Astrocyte of the cerebellum (primary cell): Measurements from ENCODE around the gene CLCN7.

ENCODE experiments used
- DNase-seq: peaks from one replicate; pipeline ENCODE4 v3.0.0-alpha.2; 2011; ENCODE audit warnings: low read depth
- H3K4me3 ChIP-seq: 2 replicates; pipeline ENCODE4 v1.5.1; 2011; ENCODE audit warnings: mild to moderate bottlenecking, low read depth, low read length, moderate library complexity
- in situ Hi-C: cut with HindIII; loops from 2 replicates; pipeline ENCODE4 v1.10.0; 2017; ENCODE audit warnings: low sequenced_read_pairs
- TF ChIP-seq, protein P1 (sequence below): IDR thresholded peaks from 2 replicates; pipeline ENCODE4 v1.5.1; 2012; ENCODE audit warnings: low read length, low read depth, moderate library complexity, mild to moderate bottlenecking; ENCODE audit errors: missing control alignments

CLCN7 gene

DNA sequence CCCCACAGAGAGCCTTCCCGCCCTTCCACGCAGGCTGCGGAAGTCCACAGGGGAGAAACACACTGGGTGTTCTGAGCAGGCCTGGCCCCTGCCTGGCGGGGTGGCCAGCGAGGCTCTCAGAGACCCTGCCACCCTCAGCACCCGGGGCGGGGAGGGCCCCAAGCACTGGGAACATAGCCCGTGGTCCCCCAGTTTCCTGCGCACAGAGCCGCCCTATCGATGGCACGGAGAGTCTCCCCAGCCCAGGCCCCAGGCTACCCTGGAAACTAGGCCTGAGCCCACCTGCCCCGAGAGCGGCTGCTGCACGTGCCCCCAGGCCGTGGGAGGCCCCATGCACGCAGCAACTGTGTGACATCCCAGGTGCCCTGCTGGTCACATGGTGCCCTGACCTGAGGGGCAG lies 20.3 kb downstream of the CLCN7 start:
- TF ChIP-seq, protein P1, sequence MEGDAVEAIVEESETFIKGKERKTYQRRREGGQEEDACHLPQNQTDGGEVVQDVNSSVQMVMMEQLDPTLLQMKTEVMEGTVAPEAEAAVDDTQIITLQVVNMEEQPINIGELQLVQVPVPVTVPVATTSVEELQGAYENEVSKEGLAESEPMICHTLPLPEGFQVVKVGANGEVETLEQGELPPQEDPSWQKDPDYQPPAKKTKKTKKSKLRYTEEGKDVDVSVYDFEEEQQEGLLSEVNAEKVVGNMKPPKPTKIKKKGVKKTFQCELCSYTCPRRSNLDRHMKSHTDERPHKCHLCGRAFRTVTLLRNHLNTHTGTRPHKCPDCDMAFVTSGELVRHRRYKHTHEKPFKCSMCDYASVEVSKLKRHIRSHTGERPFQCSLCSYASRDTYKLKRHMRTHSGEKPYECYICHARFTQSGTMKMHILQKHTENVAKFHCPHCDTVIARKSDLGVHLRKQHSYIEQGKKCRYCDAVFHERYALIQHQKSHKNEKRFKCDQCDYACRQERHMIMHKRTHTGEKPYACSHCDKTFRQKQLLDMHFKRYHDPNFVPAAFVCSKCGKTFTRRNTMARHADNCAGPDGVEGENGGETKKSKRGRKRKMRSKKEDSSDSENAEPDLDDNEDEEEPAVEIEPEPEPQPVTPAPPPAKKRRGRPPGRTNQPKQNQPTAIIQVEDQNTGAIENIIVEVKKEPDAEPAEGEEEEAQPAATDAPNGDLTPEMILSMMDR: no peak
- in situ Hi-C loops: no loop called here
- H3K4me3 ChIP-seq: no peak overlapping the region
- DNase-seq: no peak

DNA sequence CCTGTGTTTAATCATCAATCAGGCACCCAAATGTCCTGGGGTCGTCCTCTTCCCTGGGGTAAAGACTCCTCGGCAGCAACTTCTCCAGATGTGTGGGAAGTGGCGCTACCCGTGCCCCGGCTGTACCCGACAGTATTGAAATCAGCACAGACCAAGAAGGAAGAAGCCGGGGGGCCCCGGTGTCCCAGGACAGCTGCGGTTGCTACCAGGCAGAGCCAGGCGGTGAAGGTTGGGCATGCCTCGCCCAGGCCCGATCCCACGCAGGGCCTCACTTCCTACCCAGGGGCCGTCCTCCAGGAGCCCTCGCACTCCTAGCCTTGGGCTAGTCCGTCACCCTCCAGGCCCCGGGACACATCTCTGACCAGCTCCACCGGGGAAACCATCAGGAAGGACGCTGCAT lies 21.5 kb downstream of the CLCN7 start:
- DNase-seq: no peak
- in situ Hi-C loops: no loop called here
- TF ChIP-seq, protein P1: no peak

DNA sequence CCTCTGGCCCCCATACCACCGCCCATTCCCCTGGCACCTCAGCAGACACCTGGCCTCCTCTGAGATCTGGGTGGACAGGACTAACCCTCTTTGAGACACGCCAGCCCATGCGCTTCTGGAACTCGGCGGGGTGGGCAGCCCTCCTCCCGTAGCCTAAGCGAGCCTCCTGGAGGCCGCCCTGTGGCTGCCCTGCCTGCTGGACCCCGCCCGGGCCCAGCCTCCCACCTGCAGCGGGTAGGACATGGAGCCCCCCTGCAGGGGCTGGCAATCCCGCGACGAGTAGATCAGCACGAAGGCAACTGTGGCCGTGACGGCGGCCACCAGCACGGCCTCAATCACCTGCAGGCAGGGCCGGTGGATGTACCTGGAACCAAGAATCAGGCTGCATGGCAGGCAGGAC lies 22.3 kb downstream of the CLCN7 start:
- TF ChIP-seq, protein P1: no peak
- in situ Hi-C loops: no loop called here
- no peak overlapping the region for H3K4me3 ChIP-seq

More for the DNA sequence above, 21.5 kb downstream of the CLCN7 start:
- H3K4me3 ChIP-seq: no peak overlapping the region

DNA sequence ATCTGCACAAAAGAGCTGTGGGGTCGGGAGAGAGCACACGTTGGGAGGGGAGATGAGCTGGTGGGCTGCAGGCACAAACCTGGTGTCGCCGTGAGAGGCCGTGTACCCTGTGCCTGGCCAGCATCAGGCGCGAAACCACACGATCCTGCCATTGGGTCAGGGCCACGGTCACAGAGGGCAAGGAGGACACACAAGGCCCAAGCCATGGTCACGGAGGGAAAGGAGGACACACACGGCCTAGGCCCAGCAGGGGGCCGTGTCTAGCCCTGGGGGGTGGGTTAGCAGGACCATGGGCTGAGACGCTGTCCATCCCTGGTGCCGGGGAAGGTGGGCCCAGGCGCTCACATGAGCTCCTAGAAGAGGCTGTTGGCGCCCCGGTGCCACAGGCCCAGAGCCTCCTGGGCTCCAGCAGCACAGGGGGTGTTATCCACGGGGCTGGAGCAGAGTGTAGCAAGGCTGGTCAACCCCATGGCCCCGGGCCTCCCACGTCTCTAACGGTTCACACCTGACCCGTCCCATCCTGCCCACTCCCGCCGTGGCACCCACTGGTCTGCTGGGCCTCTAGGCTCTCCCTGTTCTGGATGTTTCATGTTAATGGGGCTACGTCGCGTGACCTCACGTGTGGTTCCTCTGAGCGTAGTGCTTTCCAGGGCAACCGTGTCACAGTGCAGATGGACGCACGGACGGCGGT lies 23.0 kb downstream of the CLCN7 start:
- in situ Hi-C loops: no loop called here
- TF ChIP-seq, protein P1: no peak
- no peak for DNase-seq
- H3K4me3 ChIP-seq: no peak overlapping the region

More for the DNA sequence above, 22.3 kb downstream of the CLCN7 start:
- DNase-seq: no peak

DNA sequence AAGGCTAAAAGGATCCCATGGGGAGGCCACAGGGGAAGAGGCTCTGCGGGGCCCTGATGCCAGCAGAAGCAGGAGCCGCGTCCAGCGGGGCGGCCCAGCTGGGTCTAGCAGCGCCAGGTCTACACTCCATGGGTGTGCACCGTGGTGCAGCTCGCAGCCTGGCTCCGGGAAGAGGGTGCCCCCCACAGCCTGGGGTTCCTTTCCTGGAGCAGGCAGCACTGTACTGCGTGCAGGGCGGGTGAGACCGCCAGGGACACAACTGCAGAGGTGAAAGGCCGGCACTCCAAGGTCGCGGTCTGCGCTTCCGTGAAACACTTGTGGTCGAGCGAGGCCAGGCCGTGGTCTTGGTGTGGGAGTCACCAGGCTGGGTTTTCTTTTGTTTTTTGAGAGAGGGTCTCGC lies 24.0 kb downstream of the CLCN7 start:
- in situ Hi-C loops: no loop called here
- no peak overlapping the region for H3K4me3 ChIP-seq
- TF ChIP-seq, protein P1: no peak
- DNase-seq: no peak

DNA sequence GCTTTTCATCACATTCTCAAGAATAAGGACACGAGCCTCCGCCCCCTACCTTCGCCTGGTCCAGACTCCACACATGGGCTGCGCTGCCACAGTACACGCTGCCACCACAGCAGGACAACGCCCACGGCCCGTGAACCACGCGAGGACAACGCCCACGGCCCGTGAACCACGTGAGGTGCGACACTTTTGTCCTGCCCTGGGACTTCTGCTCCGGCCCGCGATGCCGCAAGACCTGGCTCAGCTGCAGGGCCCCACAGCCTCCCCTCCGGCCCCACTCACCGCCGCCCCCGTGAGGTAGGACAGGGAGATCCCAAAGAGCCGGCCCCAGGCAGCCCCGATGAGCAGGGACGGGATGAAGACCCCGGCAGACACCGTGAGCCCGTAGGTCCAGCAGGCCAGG lies 24.6 kb downstream of the CLCN7 start:
- no peak for DNase-seq

More for the DNA sequence above, 24.6 kb downstream of the CLCN7 start:
- TF ChIP-seq, protein P1: no peak
- in situ Hi-C loops: no loop called here
- H3K4me3 ChIP-seq: no peak overlapping the region
